ENCODE results near the gene RAB44. TPM values are rescaled to one million over a fixed set of nuclear protein-coding genes. Genes with fewer than 3 reads are reported as not detected.

Gene RAB44
- total and polyA plus RNA-seq, 3 donors from 2014 or later, result 0.09 to 0.56 (median 0.24) TPM

DNA sequence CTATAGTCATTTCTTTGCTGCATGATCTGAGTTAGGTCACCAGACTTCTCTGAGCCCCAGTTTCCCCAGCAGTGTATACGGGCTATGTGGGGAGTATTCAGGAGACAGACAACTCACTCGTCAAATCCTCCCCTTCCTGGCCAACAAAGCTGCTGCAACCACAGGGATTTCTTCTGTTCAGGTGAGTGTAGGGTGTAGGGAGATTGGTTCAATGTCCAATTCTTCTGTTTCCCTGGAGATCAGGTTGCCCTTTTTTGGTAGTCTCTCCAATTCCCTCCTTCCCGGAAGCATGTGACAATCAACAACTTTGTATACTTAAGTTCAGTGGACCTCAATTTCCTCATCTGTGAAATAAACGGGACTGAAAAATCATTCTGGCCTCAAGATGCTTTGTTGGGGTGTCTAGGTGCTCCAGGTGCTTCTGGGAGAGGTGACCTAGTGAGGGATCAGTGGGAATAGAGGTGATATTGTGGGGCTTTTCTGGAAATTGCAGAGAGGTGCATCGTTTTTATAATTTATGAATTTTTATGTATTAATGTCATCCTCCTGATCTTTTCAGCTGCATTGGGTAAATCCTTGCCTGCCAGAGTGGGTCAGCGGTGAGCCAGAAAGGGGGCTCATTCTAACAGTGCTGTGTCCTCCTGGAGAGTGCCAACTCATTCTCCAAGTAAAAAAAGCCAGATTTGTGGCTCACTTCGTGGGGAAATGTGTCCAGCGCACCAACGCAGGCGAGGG lies 19.7 kb upstream of the RAB44 start:
- Histone ChIP-seq H3K27me3 (no peaks in the 10 kb centered on the region), H3K36me3 (ENCODE audit: low read depth, missing control alignments) (no peaks in the 10 kb centered on the region), H3K4me3 (peak overlapping the region; percentile 88 to 94), H3K4me1 (peaks cover 37% of the 10 kb centered on the region), H3K9me3 (no peaks in the 10 kb centered on the region), H3K27ac (peak overlapping the region; percentile 72 to 98)
- TF ChIP-seq, protein P1, sequence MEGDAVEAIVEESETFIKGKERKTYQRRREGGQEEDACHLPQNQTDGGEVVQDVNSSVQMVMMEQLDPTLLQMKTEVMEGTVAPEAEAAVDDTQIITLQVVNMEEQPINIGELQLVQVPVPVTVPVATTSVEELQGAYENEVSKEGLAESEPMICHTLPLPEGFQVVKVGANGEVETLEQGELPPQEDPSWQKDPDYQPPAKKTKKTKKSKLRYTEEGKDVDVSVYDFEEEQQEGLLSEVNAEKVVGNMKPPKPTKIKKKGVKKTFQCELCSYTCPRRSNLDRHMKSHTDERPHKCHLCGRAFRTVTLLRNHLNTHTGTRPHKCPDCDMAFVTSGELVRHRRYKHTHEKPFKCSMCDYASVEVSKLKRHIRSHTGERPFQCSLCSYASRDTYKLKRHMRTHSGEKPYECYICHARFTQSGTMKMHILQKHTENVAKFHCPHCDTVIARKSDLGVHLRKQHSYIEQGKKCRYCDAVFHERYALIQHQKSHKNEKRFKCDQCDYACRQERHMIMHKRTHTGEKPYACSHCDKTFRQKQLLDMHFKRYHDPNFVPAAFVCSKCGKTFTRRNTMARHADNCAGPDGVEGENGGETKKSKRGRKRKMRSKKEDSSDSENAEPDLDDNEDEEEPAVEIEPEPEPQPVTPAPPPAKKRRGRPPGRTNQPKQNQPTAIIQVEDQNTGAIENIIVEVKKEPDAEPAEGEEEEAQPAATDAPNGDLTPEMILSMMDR (IDR thresholded peaks at IDR 0.05), result no peak
- no peak for TF ChIP-seq POLR2A (IDR thresholded peaks at IDR 0.05)
- no peak for DNase-seq
- WGBS, 2 donors, result 12 to 14% methylated on average over 10 of the region's 10 CpGs
- intact Hi-C loops (cut with DNase I; ENCODE audit: low total_unique reads), result loop anchor here (2.0 kb wide), 1 partner anchor 53 kb away; no protein-coding TSS in a partner anchor

DNA sequence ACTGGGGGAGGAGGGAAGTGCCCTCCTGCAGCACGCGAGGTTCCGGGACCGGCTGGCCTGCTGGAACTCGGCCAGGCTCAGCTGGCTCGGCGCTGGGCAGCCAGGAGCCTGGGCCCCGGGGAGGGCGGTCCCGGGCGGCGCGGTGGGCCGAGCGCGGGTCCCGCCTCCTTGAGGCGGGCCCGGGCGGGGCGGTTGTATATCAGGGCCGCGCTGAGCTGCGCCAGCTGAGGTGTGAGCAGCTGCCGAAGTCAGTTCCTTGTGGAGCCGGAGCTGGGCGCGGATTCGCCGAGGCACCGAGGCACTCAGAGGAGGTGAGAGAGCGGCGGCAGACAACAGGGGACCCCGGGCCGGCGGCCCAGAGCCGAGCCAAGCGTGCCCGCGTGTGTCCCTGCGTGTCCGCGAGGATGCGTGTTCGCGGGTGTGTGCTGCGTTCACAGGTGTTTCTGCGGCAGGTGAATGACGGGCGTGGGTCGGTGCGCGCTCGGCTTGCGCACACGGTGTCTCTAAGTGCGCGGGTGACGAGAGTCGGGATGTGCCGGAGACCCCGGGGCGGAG lies 19.1 kb upstream of the RAB44 start, which contains the start of gene CDKN1A:
CDKN1A (plus strand) TSS at position 227 of the 555 bp plus-strand sequence. CDS start 5,388 bp downstream, outside the sequence.
- TF ChIP-seq, protein P1 (IDR thresholded peaks at IDR 0.05), result peak; percentile 9 to 42 (median 28)
- TF ChIP-seq POLR2A (IDR thresholded peaks at IDR 0.05), result peak; percentile 94
- Histone ChIP-seq H3K27ac (peak within 1 kb of the TSS; percentile 98 to 99), H3K4me1 (peaks cover 42% of the 10 kb centered on the region), H3K27me3 (no peaks in the 10 kb centered on the region), H3K4me3 (peak within 1 kb of the TSS; percentile 88 to 94), H3K9me3 (no peaks in the 10 kb centered on the region), H3K36me3 (ENCODE audit: low read depth, missing control alignments) (no peaks in the 10 kb centered on the region)
- DNase-seq, result peak; percentile 95
- WGBS, 2 donors, result 0 to 1% methylated on average over 19 to 59 of the region's 63 CpGs
- intact Hi-C loops (cut with DNase I; ENCODE audit: low total_unique reads), result loop anchor here (2.0 kb wide), 1 partner anchor 54 kb away; no protein-coding TSS in a partner anchor

DNA sequence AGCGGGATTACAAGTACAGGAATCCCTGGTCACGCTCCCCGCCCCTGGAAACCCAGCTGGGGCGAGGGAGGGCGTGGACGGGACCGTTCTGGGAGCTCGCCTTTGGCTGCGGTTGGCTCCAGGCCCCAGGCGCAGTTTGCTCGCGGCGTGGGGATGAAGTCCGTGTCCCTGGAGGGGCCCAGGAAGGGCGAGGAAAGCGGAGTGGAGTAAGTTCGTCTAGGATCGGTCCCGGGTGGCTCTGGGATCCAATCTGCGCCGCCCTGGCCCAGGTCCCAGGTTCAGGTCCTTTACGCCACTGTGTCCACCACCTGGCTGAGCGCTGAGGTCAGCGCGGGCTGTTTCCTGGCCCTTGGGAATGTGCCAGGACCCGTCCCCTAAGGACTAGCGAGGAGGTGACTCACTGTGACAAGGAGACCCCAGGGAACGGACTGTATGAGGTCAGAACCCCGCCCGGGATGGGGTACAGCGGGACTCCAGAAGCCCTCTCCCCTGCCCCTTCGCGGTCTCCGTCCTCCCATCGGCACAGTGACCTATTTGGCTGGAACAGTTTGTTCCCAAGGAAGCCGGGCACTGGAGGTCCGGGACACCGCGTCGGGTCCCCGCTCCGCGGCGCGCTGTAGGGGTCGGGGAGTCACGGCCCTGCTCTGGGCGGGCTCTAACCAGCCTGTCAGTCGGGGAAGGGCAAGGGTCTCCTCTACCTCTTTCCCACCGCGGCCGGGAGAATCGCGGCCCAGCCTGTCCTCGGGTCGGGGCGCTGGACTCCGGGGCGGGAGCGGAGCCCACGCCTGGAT lies 18.4 kb upstream of the RAB44 start:
- no peak for TF ChIP-seq POLR2A (IDR thresholded peaks at IDR 0.05)
- TF ChIP-seq, protein P1 (IDR thresholded peaks at IDR 0.05), result no peak
- H3K4me3 ChIP-seq, result peak overlapping the region; percentile 88 to 94
- H3K27ac ChIP-seq, result peak overlapping the region; percentile 98 to 99
- DNase-seq, result peak; percentile 60
- no peaks in the 10 kb centered on the region for H3K9me3 ChIP-seq
- H3K27me3 ChIP-seq, result no peaks in the 10 kb centered on the region
- 0 to 2% methylated on average over 8 to 60 of the region's 61 CpGs for WGBS, 2 donors
- intact Hi-C loops (cut with DNase I; ENCODE audit: low total_unique reads), result loop anchor here (2.0 kb wide), 1 partner anchor 54 kb away; no protein-coding TSS in a partner anchor
- peaks cover 42% of the 10 kb centered on the region for H3K4me1 ChIP-seq
- no peaks in the 10 kb centered on the region for H3K36me3 ChIP-seq (ENCODE audit: low read depth, missing control alignments)

DNA sequence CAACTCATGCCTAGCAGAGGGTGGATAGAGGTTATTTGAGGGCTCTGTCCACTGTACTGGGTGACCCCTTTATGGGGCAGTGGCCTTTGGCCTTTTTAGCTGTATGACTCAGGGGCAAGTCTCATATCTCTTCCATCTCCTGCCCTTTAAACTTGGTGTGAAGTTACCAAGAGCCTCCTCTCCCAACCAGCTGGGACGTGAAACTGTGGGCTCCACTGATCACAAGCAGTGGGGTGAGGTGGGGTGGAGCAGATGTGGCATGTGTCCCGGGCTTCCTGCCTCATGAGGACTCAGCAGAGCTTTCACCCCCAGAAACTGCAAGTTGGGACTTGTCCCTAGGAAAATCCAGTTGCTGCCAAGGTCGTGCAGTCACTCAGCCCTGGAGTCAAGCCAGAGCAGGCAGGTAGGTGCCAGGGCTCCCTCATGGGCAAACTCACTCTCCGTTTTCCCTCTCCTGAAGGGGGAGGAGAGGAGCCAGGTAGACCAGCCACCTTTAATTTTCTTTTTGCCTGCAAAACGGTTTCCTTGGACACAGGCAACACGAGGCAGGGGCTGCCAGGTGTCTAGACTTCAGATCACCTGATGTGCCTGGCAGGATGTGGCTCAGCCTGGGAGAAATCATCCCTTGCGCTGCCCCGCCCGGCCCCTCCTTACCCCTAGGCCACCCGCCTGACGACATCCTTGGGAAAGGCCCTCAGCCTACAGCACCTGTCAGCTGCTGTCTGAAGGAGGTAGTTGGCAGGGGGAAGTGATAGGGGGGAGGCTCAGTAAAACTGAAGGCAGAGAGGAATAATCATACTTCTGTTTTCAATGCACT lies 15.1 kb upstream of the RAB44 start:
- TF ChIP-seq POLR2A (IDR thresholded peaks at IDR 0.05), result no peak
- TF ChIP-seq, protein P1 (IDR thresholded peaks at IDR 0.05), result no peak
- Histone ChIP-seq H3K4me1 (peaks cover 28% of the 10 kb centered on the region), H3K9me3 (no peaks in the 10 kb centered on the region), H3K27me3 (no peaks in the 10 kb centered on the region), H3K4me3 (no peak overlapping the region), H3K27ac (no peak overlapping the region), H3K36me3 (ENCODE audit: low read depth, missing control alignments) (no peaks in the 10 kb centered on the region)
- WGBS, 2 donors, result 52 to 66% methylated on average over 9 to 11 of the region's 11 CpGs
- intact Hi-C loops (cut with DNase I; ENCODE audit: low total_unique reads), result no loop called here
- DNase-seq, result peak; percentile 38

Measured in testis (tissue), 3 donors.